ENCODE data around the gene TTC28.

GRCh38 chr22:27982106-27982505, 697.5 kb downstream of the TTC28 start:
- no peak for TF ChIP-seq CTCF (IDR thresholded peaks at IDR 0.05; ENCODE audit: insufficient read depth, low read length, poor library complexity, severe bottlenecking)
- TF ChIP-seq EZH2phosphoT487 (conservative IDR thresholded peaks at IDR 0.05; ENCODE audit: low read length): no peak

Measured in SU-DHL-6 (cell line).